SJCRH30 (cell line): ENCODE results near the gene G6PC2. TPM values are rescaled to one million over a fixed set of nuclear protein-coding genes. Genes with fewer than 3 reads are reported as not detected.
A peak's percentile ranks its signal among the peaks of the same experiment; 100 is the strongest.

Experiments used
- DNase-seq, 2 experiments: peaks; one replicate each; pipeline ENCODE4 v3.0.0-alpha.2; 2015 to 2020
- H3K27ac ChIP-seq: fragments of 250-450 bp; sonication (Bioruptor Pico); 2 replicates; pipeline ENCODE4 v1.5.1; 2020; ENCODE audit warnings: mild to moderate bottlenecking, moderate library complexity
- H3K27me3 ChIP-seq: fragments of 250-450 bp; sonication (Bioruptor Pico); 2 replicates; pipeline ENCODE4 v1.5.1; 2020; ENCODE audit warnings: mild to moderate bottlenecking, moderate library complexity
- H3K36me3 ChIP-seq: fragments of 250-450 bp; sonication (Bioruptor Pico); 2 replicates; pipeline ENCODE4 v1.5.1; 2020; ENCODE audit warnings: mild to moderate bottlenecking, moderate library complexity
- H3K4me1 ChIP-seq: fragments of 250-450 bp; sonication (Bioruptor Pico); 2 replicates; pipeline ENCODE4 v1.5.1; 2020; ENCODE audit warnings: mild to moderate bottlenecking, moderate library complexity
- H3K4me3 ChIP-seq: fragments of 250-450 bp; sonication (Bioruptor Pico); 2 replicates; pipeline ENCODE4 v1.5.1; 2020; ENCODE audit warnings: mild to moderate bottlenecking, moderate library complexity
- H3K9me3 ChIP-seq: fragments of 250-450 bp; sonication (Bioruptor Pico); replicated peaks from 2 replicates; pipeline ENCODE4 v1.5.1; 2020; ENCODE audit warnings: mild to moderate bottlenecking, moderate library complexity
- total RNA-seq: library from RNA; depleted of rRNA; stranded (reverse); fragments of >200 nt; shearing (Covaris generic); gene quantifications from 2 replicates; pipeline ENCODE4 v1.2.3, GENCODE V29; 2014; rRNA removed

Gene G6PC2
- total RNA-seq, 1 experiment from 2014 or later = not detected

DNA sequence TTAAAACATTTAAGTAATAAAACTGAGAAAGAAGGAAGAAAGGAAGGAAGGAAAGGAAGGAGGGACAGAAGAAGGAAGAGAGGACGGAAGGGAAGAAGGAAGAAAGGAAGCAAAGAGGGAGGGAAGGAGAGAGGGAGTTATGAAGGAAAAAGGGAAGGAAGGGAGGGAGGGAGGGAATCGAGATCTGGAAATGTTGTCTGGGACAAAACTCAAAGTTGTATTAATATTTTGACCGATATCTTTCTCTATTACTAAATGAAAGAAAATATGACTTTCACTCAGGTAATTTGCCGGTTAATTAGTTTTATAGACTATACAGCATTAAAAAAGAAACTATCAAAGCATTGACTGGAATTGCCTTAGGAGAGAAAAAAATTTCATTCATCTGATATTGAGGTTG lies 44.4 kb downstream of the G6PC2 start:
- Histone ChIP-seq H3K4me3 (no peak overlapping the region), H3K36me3 (no peaks in the 10 kb centered on the region), H3K9me3 (no peaks in the 10 kb centered on the region), H3K27ac (no peak overlapping the region), H3K27me3 (no peaks in the 10 kb centered on the region), H3K4me1 (no peaks in the 10 kb centered on the region)
- DNase-seq = no peak

DNA sequence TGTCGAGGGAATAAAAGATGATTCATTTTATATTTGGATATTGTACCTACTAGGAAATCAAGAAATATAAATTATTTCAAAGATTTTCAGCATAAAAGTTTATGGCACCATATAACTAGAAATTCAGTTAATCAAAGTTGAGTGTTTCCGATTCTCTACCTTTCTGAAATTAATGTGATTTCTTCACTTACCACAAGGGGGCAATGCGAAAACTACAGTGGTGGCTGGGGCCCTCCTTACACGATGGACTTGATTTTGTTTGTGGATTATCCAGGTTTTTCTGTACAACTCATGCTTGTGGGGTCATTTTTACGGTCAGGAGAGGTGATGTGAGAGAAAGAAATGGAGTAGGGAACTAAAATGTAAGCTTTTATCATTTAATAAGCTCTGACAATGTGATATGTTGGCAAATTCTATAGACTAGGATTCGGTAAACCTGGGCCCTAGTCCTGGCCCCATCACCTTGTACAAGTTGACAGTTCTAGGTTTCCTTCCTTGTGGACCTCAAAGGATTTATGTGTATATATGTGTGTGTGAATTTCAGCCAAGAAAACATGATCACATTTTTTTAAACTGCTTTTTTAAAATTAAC lies 47.6 kb downstream of the G6PC2 start:
- Histone ChIP-seq H3K27ac (no peak overlapping the region), H3K27me3 (no peaks in the 10 kb centered on the region), H3K4me3 (no peak overlapping the region), H3K9me3 (peaks cover 3% of the 10 kb centered on the region; the same call in 1 of the 2 replicates), H3K4me1 (no peaks in the 10 kb centered on the region), H3K36me3 (no peaks in the 10 kb centered on the region)
- DNase-seq = peak in 1 of 2 experiments; percentile 40

GRCh38 chr2:168949324-168949723 lies 48.2 kb downstream of the G6PC2 start:
- H3K9me3 ChIP-seq = peaks cover 3% of the 10 kb centered on the region; the same call in 1 of the 2 replicates

GRCh38 chr2:168951871-168952270 lies 50.8 kb downstream of the G6PC2 start:
- Histone ChIP-seq H3K4me3 (no peak overlapping the region), H3K27me3 (no peaks in the 10 kb centered on the region), H3K36me3 (no peaks in the 10 kb centered on the region), H3K4me1 (no peaks in the 10 kb centered on the region), H3K9me3 (peaks cover 3% of the 10 kb centered on the region; the same call in 1 of the 2 replicates), H3K27ac (no peak overlapping the region)
- no peak for DNase-seq

More at GRCh38 chr2:168949324-168949723, 48.2 kb downstream of the G6PC2 start:
- H3K4me1 ChIP-seq = no peaks in the 10 kb centered on the region
- no peaks in the 10 kb centered on the region for H3K27me3 ChIP-seq
- H3K27ac ChIP-seq = no peak overlapping the region
- DNase-seq = no peak
- no peak overlapping the region for H3K4me3 ChIP-seq
- H3K36me3 ChIP-seq = no peaks in the 10 kb centered on the region

GRCh38 chr2:168952424-168952823 lies 51.3 kb downstream of the G6PC2 start:
- Histone ChIP-seq H3K36me3 (no peaks in the 10 kb centered on the region), H3K4me1 (no peaks in the 10 kb centered on the region), H3K27ac (no peak overlapping the region), H3K9me3 (peaks cover 3% of the 10 kb centered on the region; the same call in 1 of the 2 replicates), H3K27me3 (no peaks in the 10 kb centered on the region), H3K4me3 (no peak overlapping the region)
- no peak for DNase-seq

- Histone ChIP-seq H3K36me3 (no peaks in the 10 kb centered on the region), H3K4me1 (no peaks in the 10 kb centered on the region), H3K27ac (no peak overlapping the region), H3K9me3 (peaks cover 3% of the 10 kb centered on the region; the same call in 1 of the 2 replicates), H3K27me3 (no peaks in the 10 kb centered on the region), H3K4me3 (no peak overlapping the region)
- no peak for DNase-seq
Measured at GRCh38 chr2:168954256-168954655, 53.2 kb downstream of the G6PC2 start.

DNA sequence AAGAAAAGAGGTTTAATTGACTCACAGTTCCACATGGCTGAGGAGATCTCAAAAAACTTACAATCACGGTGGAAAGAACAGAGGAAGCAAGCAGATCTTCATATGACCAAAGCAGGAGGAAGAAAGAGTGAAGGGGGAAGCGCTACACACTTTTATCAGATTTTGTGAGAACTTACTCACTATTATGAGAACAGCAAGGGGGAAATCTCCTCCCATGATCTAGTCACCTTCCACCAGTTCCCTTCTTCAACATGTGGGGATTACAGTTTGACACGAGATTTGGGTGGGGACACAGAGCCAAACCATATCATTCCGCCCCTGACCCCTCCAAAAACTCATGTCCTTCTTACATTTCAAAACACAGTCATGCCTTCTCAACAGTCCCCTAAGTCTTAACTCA lies 54.2 kb downstream of the G6PC2 start:
- no peaks in the 10 kb centered on the region for H3K4me1 ChIP-seq
- H3K27me3 ChIP-seq = no peaks in the 10 kb centered on the region

DNA sequence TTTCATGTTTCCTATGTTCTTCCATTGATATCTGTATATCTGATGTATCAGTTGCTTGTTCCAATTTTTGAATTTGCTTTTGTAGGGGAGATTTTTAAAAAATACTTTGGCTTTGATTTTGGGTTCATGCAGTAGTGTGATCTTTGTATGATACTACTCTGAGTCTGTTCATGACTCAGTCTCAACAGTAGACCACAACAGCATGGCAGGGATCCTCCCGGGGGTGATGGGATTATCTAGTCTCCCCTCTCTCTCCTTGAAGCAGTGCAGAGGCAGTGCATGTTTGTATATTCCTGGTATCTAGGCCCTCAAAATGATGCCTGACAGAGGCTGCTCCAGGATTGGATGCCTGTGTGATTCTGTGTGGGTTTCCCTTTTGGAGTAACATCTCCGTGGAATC lies 55.3 kb downstream of the G6PC2 start:
- H3K36me3 ChIP-seq = no peaks in the 10 kb centered on the region
- DNase-seq = no peak
- H3K27me3 ChIP-seq = no peaks in the 10 kb centered on the region
- H3K4me1 ChIP-seq = no peaks in the 10 kb centered on the region
- no peak overlapping the region for H3K27ac ChIP-seq
- H3K9me3 ChIP-seq = peaks cover 3% of the 10 kb centered on the region; the same call in 1 of the 2 replicates
- no peak overlapping the region for H3K4me3 ChIP-seq

More for the DNA sequence above, 54.2 kb downstream of the G6PC2 start:
- H3K9me3 ChIP-seq = peaks cover 3% of the 10 kb centered on the region; the same call in 1 of the 2 replicates
- no peak overlapping the region for H3K27ac ChIP-seq
- H3K4me3 ChIP-seq = no peak overlapping the region
- H3K36me3 ChIP-seq = no peaks in the 10 kb centered on the region
- DNase-seq = no peak

Other genes with a start within 250 kb of the G6PC2 start
- gene NOSTRIN, start 98.7 kb upstream of the G6PC2 start, total RNA-seq = 0.28 and 0.40 TPM in 2 replicates
- gene SPC25, start 10.9 kb upstream of the G6PC2 start, total RNA-seq = 51.1 and 55.2 TPM in 2 replicates
- not detected in 2 replicates for gene ABCB11, start 130.0 kb downstream of the G6PC2 start, total RNA-seq
- not detected in 2 replicates for gene DHRS9, start 168.3 kb downstream of the G6PC2 start, total RNA-seq